SK-N-SH treated with all-trans-retinoic acid at 6 μM for 48 hours (cell line): ENCODE measurements around the gene REC114.
"Not testable (repeated sequence)": the region's sequence is repeated elsewhere in the genome, so short reads cannot be mapped to it uniquely, and the experiment has no call there.

ENCODE experiments used
- ARNTL ChIP-seq: fragments of 450-650 bp; formaldehyde crosslinking; IDR thresholded peaks from 2 replicates; pipeline ENCODE4 v1.5.0; 2020; ENCODE audit warnings: low read depth, mild to moderate bottlenecking, moderate library complexity, borderline replicate concordance
- GLIS3 ChIP-seq: fragments of 250-450 bp; sonication (Bioruptor Pico); IDR thresholded peaks from 2 replicates; pipeline ENCODE4 v1.5.0; 2020; ENCODE audit warnings: mild to moderate bottlenecking, moderate library complexity
- ISL1 ChIP-seq: fragments of 250-450 bp; sonication (Bioruptor Pico); IDR thresholded peaks from 2 replicates; pipeline ENCODE4 v2.1.2; 2022; ENCODE audit warnings: mild to moderate bottlenecking, moderate library complexity
- PATZ1 ChIP-seq: fragments of 250-450 bp; sonication (Bioruptor Pico); IDR thresholded peaks from 2 replicates; pipeline ENCODE4 v1.8.0; 2020; ENCODE audit warnings: mild to moderate bottlenecking, moderate library complexity, borderline replicate concordance
- ZFP3 ChIP-seq: fragments of 250-450 bp; sonication (Bioruptor Pico); IDR thresholded peaks from 2 replicates; pipeline ENCODE4 v1.5.0; 2020; ENCODE audit warnings: mild to moderate bottlenecking, moderate library complexity
- ZFP30 ChIP-seq: fragments of 450-650 bp; formaldehyde crosslinking; IDR thresholded peaks from 2 replicates; pipeline ENCODE4 v1.5.0; 2022; ENCODE audit warnings: mild to moderate bottlenecking, moderate library complexity

GRCh38 chr15:73431329-73431728 lies 11.6 kb upstream of the REC114 start:
- TF ChIP-seq ARNTL (CRISPR knock-in tag); ZFP30; ZFP3; GLIS3 (CRISPR knock-in tag); PATZ1; ISL1 (CRISPR knock-in tag): not testable (repeated sequence)
